ENCODE results near the gene SYCE1. TPM values are rescaled to one million over a fixed set of nuclear protein-coding genes. Genes with fewer than 3 reads are reported as not detected.
"Not testable (repeated sequence)": the region's sequence is repeated elsewhere in the genome, so short reads cannot be mapped to it uniquely, and the experiment has no call there.

SYCE1 gene
- total RNA-seq, 1 experiment from 2014 or later: not detected

- H3K36me3 ChIP-seq; H3K27ac ChIP-seq; DNase-seq (ENCODE audit: low read depth in 1 of 2, low spot score in 2 of 2); H3K9me3 ChIP-seq (replicated peaks); H3K4me3 ChIP-seq; H3K4me1 ChIP-seq (replicated peaks); H3K27me3 ChIP-seq (replicated peaks): not testable (repeated sequence)
Measured at GRCh38 chr10:133569801-133570200, 4.4 kb upstream of the SYCE1 start.

- not testable (repeated sequence) for H3K27ac ChIP-seq; H3K36me3 ChIP-seq; H3K4me3 ChIP-seq; H3K27me3 ChIP-seq (replicated peaks); DNase-seq (ENCODE audit: low read depth in 1 of 2, low spot score in 2 of 2); H3K9me3 ChIP-seq (replicated peaks); H3K4me1 ChIP-seq (replicated peaks)
Measured at GRCh38 chr10:133568831-133569527, 3.6 kb upstream of the SYCE1 start.

DNA sequence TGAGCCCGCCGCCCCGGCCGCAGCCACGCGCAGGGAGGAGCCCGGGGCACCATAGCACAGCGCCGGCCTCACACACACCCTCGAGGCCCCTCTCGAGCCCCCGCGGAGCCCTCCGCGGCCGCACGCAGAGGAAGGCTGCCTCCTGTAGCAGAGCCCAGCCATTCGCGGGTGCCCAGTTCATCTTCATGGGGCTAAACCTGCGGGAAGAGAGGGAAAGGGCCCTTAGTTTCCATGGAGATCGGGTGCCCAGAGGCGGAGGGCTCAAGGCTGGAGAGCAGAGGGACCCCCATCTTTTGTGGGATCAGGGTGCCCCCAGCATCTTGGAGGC, 2.9 kb upstream of the SYCE1 start:
- H3K4me3 ChIP-seq: no peak overlapping the region
- H3K4me1 ChIP-seq (replicated peaks): no peaks in the 10 kb centered on the region
- peaks cover 7% of the 10 kb centered on the region for H3K9me3 ChIP-seq (replicated peaks)
- H3K27me3 ChIP-seq (replicated peaks): no peaks in the 10 kb centered on the region
- H3K27ac ChIP-seq: no peak overlapping the region
- H3K36me3 ChIP-seq: no peaks in the 10 kb centered on the region
- DNase-seq (ENCODE audit: low read depth in 1 of 2, low spot score in 2 of 2): no peak

GRCh38 chr10:133567609-133568286, 2.4 kb upstream of the SYCE1 start:
- H3K27ac ChIP-seq: no peak overlapping the region
- peaks cover 7% of the 10 kb centered on the region for H3K9me3 ChIP-seq (replicated peaks)
- no peak for DNase-seq (ENCODE audit: low read depth in 1 of 2, low spot score in 2 of 2)
- H3K27me3 ChIP-seq (replicated peaks): no peaks in the 10 kb centered on the region
- no peak overlapping the region for H3K4me3 ChIP-seq
- H3K36me3 ChIP-seq: no peaks in the 10 kb centered on the region
- no peaks in the 10 kb centered on the region for H3K4me1 ChIP-seq (replicated peaks)

GRCh38 chr10:133567119-133567518, 1.7 kb upstream of the SYCE1 start:
- no peaks in the 10 kb centered on the region for H3K4me1 ChIP-seq (replicated peaks)
- H3K4me3 ChIP-seq: no peak overlapping the region
- H3K27ac ChIP-seq: no peak overlapping the region
- no peak for DNase-seq (ENCODE audit: low read depth in 1 of 2, low spot score in 2 of 2)
- peaks cover 7% of the 10 kb centered on the region for H3K9me3 ChIP-seq (replicated peaks)
- H3K27me3 ChIP-seq (replicated peaks): no peaks in the 10 kb centered on the region
- no peaks in the 10 kb centered on the region for H3K36me3 ChIP-seq

DNA sequence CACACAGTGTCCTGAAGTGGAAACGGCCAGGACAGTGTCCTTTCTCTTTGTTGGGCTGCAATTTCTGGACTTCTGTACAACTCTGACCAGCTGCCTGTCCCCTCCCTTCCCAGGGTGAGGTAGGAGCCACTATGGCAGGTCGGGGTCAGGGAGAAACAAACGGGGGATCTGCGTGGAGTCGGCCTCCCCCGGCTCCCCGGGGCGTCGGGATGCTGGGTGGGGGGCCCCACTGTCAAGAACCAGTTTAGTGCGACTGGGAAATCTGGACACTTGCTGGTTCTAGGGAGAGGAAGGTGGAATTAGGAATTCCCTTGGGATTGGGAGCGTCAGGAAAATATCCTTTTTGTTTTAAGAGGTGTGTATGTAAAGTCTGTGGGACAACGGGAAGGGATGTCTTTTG, 567 bp downstream of the SYCE1 start:
- no peak for DNase-seq (ENCODE audit: low read depth in 1 of 2, low spot score in 2 of 2)
- no peaks in the 10 kb centered on the region for H3K36me3 ChIP-seq
- H3K4me1 ChIP-seq (replicated peaks): no peaks in the 10 kb centered on the region
- peaks cover 7% of the 10 kb centered on the region for H3K9me3 ChIP-seq (replicated peaks)
- H3K27me3 ChIP-seq (replicated peaks): no peaks in the 10 kb centered on the region
- no peak overlapping the region for H3K27ac ChIP-seq
- no peak overlapping the region for H3K4me3 ChIP-seq

DNA sequence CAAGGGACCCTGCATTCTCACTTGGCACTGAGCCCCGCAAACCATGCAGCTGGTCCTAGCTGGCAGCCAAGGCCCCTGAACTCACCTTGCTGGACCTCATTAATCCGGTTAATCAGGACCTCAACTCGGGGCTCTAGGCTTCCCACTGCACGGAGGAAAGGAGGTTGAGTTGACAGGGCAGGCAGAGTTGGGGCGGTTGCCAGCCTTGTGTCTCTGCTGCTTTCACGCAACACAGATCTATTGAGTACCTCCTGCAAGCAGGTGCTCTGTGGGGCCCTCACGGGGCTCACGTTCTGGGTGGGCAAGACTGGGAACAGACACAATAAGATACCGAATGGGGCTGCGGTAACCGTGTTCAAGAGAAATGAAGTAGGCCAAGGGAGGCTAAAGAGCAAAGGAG, 6.2 kb downstream of the SYCE1 start:
- Histone ChIP-seq H3K4me3 (no peak overlapping the region), H3K9me3 (replicated peaks) (no peaks in the 10 kb centered on the region), H3K27ac (no peak overlapping the region), H3K27me3 (replicated peaks) (no peaks in the 10 kb centered on the region), H3K4me1 (replicated peaks) (no peaks in the 10 kb centered on the region), H3K36me3 (no peaks in the 10 kb centered on the region)
- no peak for DNase-seq (ENCODE audit: low read depth in 1 of 2, low spot score in 2 of 2)

DNA sequence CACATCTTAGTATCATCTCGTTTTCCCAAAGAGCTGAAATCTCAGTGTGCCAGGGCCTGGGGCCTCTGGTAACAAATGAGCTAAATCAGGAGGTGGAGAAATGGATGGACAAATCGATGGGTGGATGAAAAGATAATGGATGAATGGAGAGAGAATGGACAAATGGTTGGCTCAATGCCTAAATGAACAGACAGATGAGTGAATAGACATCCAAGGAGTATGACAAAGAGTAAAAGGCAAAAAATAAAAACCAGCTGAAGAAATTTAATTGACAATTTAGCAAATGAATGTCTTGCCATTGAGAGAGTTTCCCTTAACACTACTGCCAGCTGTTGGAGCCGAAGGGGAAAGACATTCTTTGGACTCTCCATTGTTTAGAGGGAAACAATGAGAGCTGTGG, 8.0 kb downstream of the SYCE1 start:
- Histone ChIP-seq H3K4me1 (replicated peaks) (no peaks in the 10 kb centered on the region), H3K36me3 (no peaks in the 10 kb centered on the region), H3K9me3 (replicated peaks) (no peaks in the 10 kb centered on the region), H3K27ac (no peak overlapping the region), H3K27me3 (replicated peaks) (no peaks in the 10 kb centered on the region), H3K4me3 (no peak overlapping the region)
- no peak for DNase-seq (ENCODE audit: low read depth in 1 of 2, low spot score in 2 of 2)

DNA sequence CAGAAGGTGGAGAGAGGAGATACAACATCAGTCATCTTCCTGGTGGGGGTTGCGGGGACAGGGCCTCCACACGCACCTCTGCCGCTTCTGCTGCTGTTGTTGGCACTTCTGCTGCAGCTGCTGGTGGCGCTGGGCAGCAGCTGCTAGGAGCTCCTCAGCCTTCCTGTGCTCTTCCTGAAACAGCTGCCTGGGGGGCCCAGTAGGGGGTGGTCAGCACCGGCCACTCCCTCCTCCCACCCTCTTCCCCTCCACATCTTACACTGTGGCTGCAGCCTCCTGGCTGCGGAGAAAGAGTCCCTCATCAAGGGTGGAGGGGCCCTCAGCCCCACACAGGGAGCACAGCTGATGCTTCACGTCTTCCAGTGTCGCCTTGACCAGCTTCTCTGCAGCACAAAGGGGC, 9.9 kb downstream of the SYCE1 start:
- no peaks in the 10 kb centered on the region for H3K27me3 ChIP-seq (replicated peaks)
- DNase-seq (ENCODE audit: low read depth in 1 of 2, low spot score in 2 of 2): peak in 1 of 2 experiments; percentile 22
- H3K27ac ChIP-seq: no peak overlapping the region
- H3K36me3 ChIP-seq: no peaks in the 10 kb centered on the region
- H3K9me3 ChIP-seq (replicated peaks): no peaks in the 10 kb centered on the region
- H3K4me1 ChIP-seq (replicated peaks): no peaks in the 10 kb centered on the region
- no peak overlapping the region for H3K4me3 ChIP-seq

DNA sequence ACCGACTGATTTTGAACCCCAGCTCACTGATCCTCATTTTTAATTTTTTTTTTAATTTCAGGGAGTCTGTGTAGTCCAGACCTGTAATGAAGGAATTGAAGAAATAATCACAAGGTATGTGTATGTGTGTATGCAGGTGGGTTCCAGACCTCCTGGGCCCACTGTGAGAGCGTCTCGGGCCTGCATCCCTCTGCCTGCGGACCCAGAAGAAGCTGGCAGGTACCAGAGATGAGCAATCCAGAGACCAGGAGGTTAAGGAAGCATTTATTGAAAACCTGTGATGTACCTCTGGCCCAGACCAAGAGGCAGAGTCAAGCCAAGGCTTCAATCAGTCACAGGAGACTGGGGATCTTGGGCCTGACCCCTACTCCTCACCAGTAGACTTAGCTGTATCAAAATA, 10.8 kb downstream of the SYCE1 start:
- H3K9me3 ChIP-seq (replicated peaks): no peaks in the 10 kb centered on the region

DNA sequence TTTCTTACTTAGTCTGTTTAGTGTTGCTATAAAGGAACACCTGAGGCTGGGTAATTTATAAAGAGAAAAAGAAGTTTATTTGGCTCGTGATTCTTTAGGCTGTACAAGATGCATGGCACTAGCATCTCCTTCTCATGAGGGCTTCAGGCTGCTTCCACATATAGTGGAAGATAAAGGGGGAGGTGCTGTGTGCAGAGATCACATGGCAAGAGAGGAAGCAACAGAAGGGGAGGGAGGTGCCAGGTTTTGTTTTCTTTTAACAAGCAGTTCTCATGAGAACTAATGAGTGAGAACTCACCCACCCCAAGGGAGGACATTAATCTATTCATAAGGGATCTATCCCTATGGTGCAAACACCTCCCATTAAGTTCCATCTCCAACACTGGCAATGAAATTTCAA, 20.9 kb downstream of the SYCE1 start:
- no peaks in the 10 kb centered on the region for H3K4me1 ChIP-seq (replicated peaks)
- H3K27me3 ChIP-seq (replicated peaks): no peaks in the 10 kb centered on the region
- no peak for DNase-seq (ENCODE audit: low read depth in 1 of 2, low spot score in 2 of 2)
- H3K27ac ChIP-seq: no peak overlapping the region
- no peaks in the 10 kb centered on the region for H3K36me3 ChIP-seq
- peaks cover 3% of the 10 kb centered on the region; the same call in 1 of the 2 replicates for H3K9me3 ChIP-seq (replicated peaks)
- no peak overlapping the region for H3K4me3 ChIP-seq

More for the DNA sequence above, 10.8 kb downstream of the SYCE1 start:
- Histone ChIP-seq H3K4me1 (replicated peaks) (no peaks in the 10 kb centered on the region), H3K27ac (no peak overlapping the region), H3K36me3 (no peaks in the 10 kb centered on the region), H3K4me3 (no peak overlapping the region), H3K27me3 (replicated peaks) (no peaks in the 10 kb centered on the region)
- DNase-seq (ENCODE audit: low read depth in 1 of 2, low spot score in 2 of 2): no peak

- not testable (repeated sequence) for H3K4me3 ChIP-seq; H3K27ac ChIP-seq; DNase-seq (ENCODE audit: low read depth in 1 of 2, low spot score in 2 of 2); H3K27me3 ChIP-seq (replicated peaks); H3K9me3 ChIP-seq (replicated peaks); H3K4me1 ChIP-seq (replicated peaks); H3K36me3 ChIP-seq
Measured at GRCh38 chr10:133541441-133541975, 23.9 kb downstream of the SYCE1 start.

- H3K4me3 ChIP-seq: no peak overlapping the region
- no peaks in the 10 kb centered on the region for H3K36me3 ChIP-seq
- no peaks in the 10 kb centered on the region for H3K27me3 ChIP-seq (replicated peaks)
- no peak for DNase-seq (ENCODE audit: low read depth in 1 of 2, low spot score in 2 of 2)
- H3K9me3 ChIP-seq (replicated peaks): no peaks in the 10 kb centered on the region
- H3K4me1 ChIP-seq (replicated peaks): no peaks in the 10 kb centered on the region
- no peak overlapping the region for H3K27ac ChIP-seq
Measured at GRCh38 chr10:133537546-133538545, 27.5 kb downstream of the SYCE1 start.

GRCh38 chr10:133536198-133536597, 29.2 kb downstream of the SYCE1 start:
- Histone ChIP-seq H3K4me1 (replicated peaks) (no peaks in the 10 kb centered on the region), H3K27me3 (replicated peaks) (no peaks in the 10 kb centered on the region), H3K4me3 (no peak overlapping the region), H3K27ac (no peak overlapping the region), H3K36me3 (no peaks in the 10 kb centered on the region), H3K9me3 (replicated peaks) (no peaks in the 10 kb centered on the region)
- DNase-seq (ENCODE audit: low read depth in 1 of 2, low spot score in 2 of 2): no peak

Data from SJSA1 (cell line).